IMR-90 (cell line): Measurements from ENCODE around the gene RETREG1. TPM values are rescaled to one million over a fixed set of nuclear protein-coding genes. Genes with fewer than 3 reads are reported as not detected.

Experiments
- ATAC-seq: fragments of 200-7000 bp; cut with Tn5 transposase; 2 replicates; pipeline ENCODE4 v1.9.1; 2020; ENCODE audit warnings: low read depth, mild to moderate bottlenecking, moderate library complexity
- BruUV-seq: library from RNA; stranded (reverse); fragments of 400-500 nt; replicated peaks from 2 replicates; lab custom pipeline; 2021; lab: Mats Ljungman, UMichigan
- CTCF ChIA-PET: fragments of 300-600 bp; formaldehyde crosslinking; extraction: SDS; loops from one replicate; lab custom pipeline; 2021; ENCODE audit warnings: antibody characterized with exemption; lab: Yijun Ruan, JAX
- POLR2A ChIA-PET: fragments of 300-600 bp; sonication (Branson Sonifier 250); formaldehyde crosslinking; loops from one replicate; lab custom pipeline; 2022; ENCODE audit warnings: antibody characterized with exemption; ENCODE audit not compliant: unreplicated experiment; lab: Charles Lee
- DNase-seq: peaks from one replicate; pipeline ENCODE4 v3.0.0; 2013
- H2AFZ ChIP-seq: replicated peaks from 2 replicates; pipeline ENCODE3; 2013; ENCODE audit warnings: low read length, mild to moderate bottlenecking; ENCODE audit not compliant: poor library complexity
- H2AK5ac ChIP-seq: 2 replicates; pipeline ENCODE4 v1.6.1; 2013; ENCODE audit warnings: low read depth, low read length, inconsistent platforms
- H2AK9ac ChIP-seq: replicated peaks from 2 replicates; pipeline ENCODE3; 2013; ENCODE audit warnings: mild to moderate bottlenecking, low read depth, low read length, moderate library complexity; ENCODE audit not compliant: poor library complexity
- H2BK120ac ChIP-seq: 2 replicates; pipeline ENCODE4 v1.6.1; 2013; ENCODE audit warnings: low read depth, low read length, inconsistent platforms
- H2BK15ac ChIP-seq: 3 replicates; pipeline ENCODE4 v1.6.1; 2013; ENCODE audit warnings: low read depth, low read length, inconsistent platforms
- H2BK20ac ChIP-seq: 2 replicates; pipeline ENCODE4 v1.6.1; 2013; ENCODE audit warnings: low read depth, mild to moderate bottlenecking, inconsistent platforms, low read length, moderate library complexity
- H2BK5ac ChIP-seq: 2 replicates; pipeline ENCODE4 v1.6.1; 2013; ENCODE audit warnings: mild to moderate bottlenecking, low read depth, low read length, inconsistent platforms; ENCODE audit not compliant: poor library complexity, severe bottlenecking
- H3K14ac ChIP-seq: replicated peaks from 2 replicates; pipeline ENCODE4 v1.6.1; 2013; ENCODE audit warnings: low read depth, low read length, inconsistent platforms
- H3K18ac ChIP-seq: 2 replicates; pipeline ENCODE4 v1.6.1; 2013; ENCODE audit warnings: low read depth, low read length, control low read depth
- H3K23ac ChIP-seq: 2 replicates; pipeline ENCODE4 v1.6.1; 2013; ENCODE audit warnings: low read depth, low read length, inconsistent platforms
- H3K27ac ChIP-seq: 2 replicates; pipeline ENCODE4 v1.5.1; 2013; ENCODE audit warnings: mild to moderate bottlenecking, control low read depth, low read length; ENCODE audit not compliant: insufficient read depth
- H3K27me3 ChIP-seq: 2 replicates; pipeline ENCODE4 v1.6.1; 2013; ENCODE audit warnings: low read length; ENCODE audit not compliant: control insufficient read depth, insufficient read depth
- H3K36me3 ChIP-seq: 2 replicates; pipeline ENCODE4 v1.6.1; 2013; ENCODE audit warnings: low read length, mixed read lengths; ENCODE audit not compliant: control insufficient read depth, insufficient read depth
- H3K4ac ChIP-seq: 2 replicates; pipeline ENCODE4 v1.6.1; 2013; ENCODE audit warnings: low read depth, low read length, inconsistent platforms
- H3K4me1 ChIP-seq: 2 replicates; pipeline ENCODE4 v1.6.1; 2013; ENCODE audit warnings: low read length, mixed read lengths; ENCODE audit not compliant: control insufficient read depth, insufficient read depth
- H3K4me2 ChIP-seq: 2 replicates; pipeline ENCODE4 v1.6.1; 2013; ENCODE audit warnings: low read depth, mild to moderate bottlenecking, control low read depth, low read length, moderate library complexity
- H3K4me3 ChIP-seq: 2 replicates; pipeline ENCODE4 v1.5.1; 2013; ENCODE audit warnings: low read depth, mild to moderate bottlenecking, control low read depth, low read length, moderate library complexity; ENCODE audit not compliant: insufficient read depth
- H3K56ac ChIP-seq: 2 replicates; pipeline ENCODE4 v1.6.1; 2013; ENCODE audit warnings: low read length, inconsistent platforms; ENCODE audit not compliant: insufficient read depth; ENCODE audit errors: extremely low read depth
- H3K79me1 ChIP-seq, 2 experiments: 2 replicates each; pipeline ENCODE4 v1.6.1; 2013; ENCODE audit warnings: low read length in 2 of 2, inconsistent platforms in 1 of 2, low read depth in 1 of 2
- H3K9ac ChIP-seq: 2 replicates; pipeline ENCODE4 v1.6.1; 2013; ENCODE audit warnings: low read depth, low read length, control low read depth
- H3K9me1 ChIP-seq: 2 replicates; pipeline ENCODE4 v1.6.1; 2013; ENCODE audit warnings: low read length, inconsistent platforms; ENCODE audit not compliant: insufficient read depth
- H3K9me3 ChIP-seq: 2 replicates; pipeline ENCODE4 v1.6.1; 2013; ENCODE audit warnings: low read length; ENCODE audit not compliant: control insufficient read depth, insufficient read depth
- H4K20me1 ChIP-seq: 2 replicates; pipeline ENCODE4 v1.6.1; 2013; ENCODE audit warnings: low read length, inconsistent platforms; ENCODE audit not compliant: insufficient read depth
- H4K5ac ChIP-seq: 2 replicates; pipeline ENCODE4 v1.6.1; 2013; ENCODE audit warnings: mild to moderate bottlenecking, low read depth, low read length, control low read depth
- H4K8ac ChIP-seq, 2 experiments: 2 replicates each; pipeline ENCODE4 v1.6.1; 2013; ENCODE audit warnings: low read depth in 2 of 2, low read length in 2 of 2, control low read depth in 1 of 2, inconsistent platforms in 1 of 2
- H4K91ac ChIP-seq: 2 replicates; pipeline ENCODE4 v1.6.1; 2013; ENCODE audit warnings: low read depth, low read length, inconsistent platforms; ENCODE audit not compliant: insufficient read depth
- BHLHE40 ChIP-seq: fragments of 150-350 bp; IDR thresholded peaks from 2 replicates; pipeline ENCODE4 v1.6.1; 2016; ENCODE audit warnings: mild to moderate bottlenecking, low read depth, low read length
- CEBPB ChIP-seq: IDR thresholded peaks from 2 replicates; pipeline ENCODE4 v1.6.1; 2012; ENCODE audit warnings: low read depth, low read length, improper control_type of control experiment
- CHD1 ChIP-seq: IDR thresholded peaks from 2 replicates; pipeline ENCODE4 v1.6.1; 2012; ENCODE audit warnings: low read depth, low read length, improper control_type of control experiment
- CTCF ChIP-seq: conservative IDR thresholded peaks from 2 replicates; pipeline ENCODE4 v1.5.1; 2012; ENCODE audit warnings: mild to moderate bottlenecking, low read depth, low read length, improper control_type of control experiment
- ELK1 ChIP-seq: fragments of 150-350 bp; IDR thresholded peaks from 2 replicates; pipeline ENCODE4 v1.6.1; 2016; ENCODE audit warnings: low read depth, mild to moderate bottlenecking, low read length, moderate library complexity, borderline replicate concordance
- FOS ChIP-seq: fragments of 150-350 bp; IDR thresholded peaks from 2 replicates; pipeline ENCODE4 v1.6.1; 2016; ENCODE audit warnings: low read depth, low read length
- MAFK ChIP-seq: IDR thresholded peaks from 2 replicates; pipeline ENCODE4 v1.6.1; 2012; ENCODE audit warnings: low read depth, low read length, improper control_type of control experiment
- MAZ ChIP-seq: IDR thresholded peaks from 2 replicates; pipeline ENCODE4 v1.6.1; 2012; ENCODE audit warnings: low read depth, mild to moderate bottlenecking, low read length, improper control_type of control experiment, moderate library complexity, borderline replicate concordance
- POLR2A ChIP-seq: IDR thresholded peaks from 2 replicates; pipeline ENCODE4 v1.6.1; 2012; ENCODE audit warnings: mild to moderate bottlenecking, low read depth, low read length
- RFX5 ChIP-seq: IDR thresholded peaks from 2 replicates; pipeline ENCODE4 v1.8.0; 2012; ENCODE audit warnings: low read depth, mild to moderate bottlenecking, low read length, moderate library complexity
- SMC3 ChIP-seq: fragments of 150-350 bp; IDR thresholded peaks from 2 replicates; pipeline ENCODE4 v1.6.1; 2016; ENCODE audit warnings: low read depth, mild to moderate bottlenecking, antibody characterized with exemption, low read length, moderate library complexity
- USF2 ChIP-seq: fragments of 150-350 bp; IDR thresholded peaks from 2 replicates; pipeline ENCODE4 v1.6.1; 2017; ENCODE audit warnings: mild to moderate bottlenecking, antibody characterized with exemption, low read length, low read depth
- WGBS, 2 experiments: methylation state at CpG; one replicate each; pipeline versions ENCODE4 v1.1.5 to v1.1.7; 2013; ENCODE audit warnings: missing lambda C conversion rate in 2 of 2; ENCODE audit not compliant: insufficient read length in 1 of 2; ENCODE audit errors: extremely low coverage in 2 of 2; 5-methylcytosine and 5-hydroxymethylcytosine counted together
- dilution Hi-C: fragments of 300-500 bp; cut with HindIII; formaldehyde crosslinking; loops from one replicate; pipeline ENCODE4 v1.14.3; 2018; ENCODE audit warnings: low sequenced_read_pairs; ENCODE audit not compliant: unreplicated experiment
- in situ Hi-C: fragments of 300-500 bp; cut with MboI; formaldehyde crosslinking; loops from 3 replicates; pipeline ENCODE4 v1.14.3; 2019; ENCODE audit warnings: low sequenced_read_pairs, inconsistent platforms, mixed read lengths
- intact Hi-C: fragments of 100-400 bp; cut with micrococcal nuclease; formaldehyde crosslinking; loops from 2 replicates; pipeline ENCODE4 v1.10.0; 2022
- polyA plus RNA-seq, 3 experiments: library from polyadenylated mRNA; depleted of rRNA; stranded (reverse); fragments of >200 nt; gene quantifications; 2 replicates each; pipeline ENCODE4 v1.2.3, GENCODE V29; 2012; ENCODE audit warnings: low replicate concordance in 1 of 3
- total RNA-seq: library from RNA; depleted of rRNA; stranded (reverse); fragments of >200 nt; gene quantifications from 2 replicates; pipeline ENCODE4 v1.2.3, GENCODE V29; 2012

Gene RETREG1
- total and polyA plus RNA-seq, 2 of the 4 experiments (the other 2 are of a cell fraction) = not detected

- H3K9ac ChIP-seq = no peak overlapping the region
- H3K4me3 ChIP-seq = no peak overlapping the region
- no peaks in the 10 kb centered on the region for H3K36me3 ChIP-seq
- H2BK120ac ChIP-seq = no peak overlapping the region
- no peak overlapping the region for H3K23ac ChIP-seq
- H4K91ac ChIP-seq = no peak overlapping the region
- H2BK20ac ChIP-seq = no peak overlapping the region
- H3K79me1 ChIP-seq = no peaks in the 10 kb centered on the region
- dilution Hi-C loops (no loop called here), in situ Hi-C loops (no loop called here), intact Hi-C loops (no loop called here)
- H3K9me1 ChIP-seq = no peaks in the 10 kb centered on the region
- H3K27ac ChIP-seq = no peak overlapping the region
- no peak overlapping the region for H4K5ac ChIP-seq
- H3K27me3 ChIP-seq = peaks cover 20% of the 10 kb centered on the region
- H3K4me1 ChIP-seq = no peaks in the 10 kb centered on the region
- ATAC-seq = no peak
- H2AK9ac ChIP-seq = no peak overlapping the region
- POLR2A ChIA-PET = no interaction called here
- H2AFZ ChIP-seq = no peak overlapping the region
- no peak overlapping the region for H3K14ac ChIP-seq
- no peak for DNase-seq
- H4K8ac ChIP-seq = no peak overlapping the region
- H3K9me3 ChIP-seq = no peaks in the 10 kb centered on the region
- CTCF ChIA-PET = interaction anchor here (0.7 kb wide), 1 partner anchor 115 kb away, joined by 4 read pairs; no protein-coding TSS in a partner anchor
- BruUV-seq = no TSS peak
- H3K18ac ChIP-seq = no peak overlapping the region
- TF ChIP-seq MAFK (no peak), USF2 (no peak), BHLHE40 (no peak), MAZ (no peak), SMC3 (no peak), POLR2A (no peak), CTCF (no peak), FOS (no peak), ELK1 (no peak), CEBPB (no peak), CHD1 (no peak), RFX5 (no peak)
- H3K4ac ChIP-seq = no peak overlapping the region
- no peak overlapping the region for H2BK15ac ChIP-seq
- no peak overlapping the region for H3K4me2 ChIP-seq
- H4K20me1 ChIP-seq = no peaks in the 10 kb centered on the region
- H3K56ac ChIP-seq = no peak overlapping the region
- WGBS, 2 experiments = no CpG with 5 or more reads among the region's 3 CpGs
- no peak overlapping the region for H2AK5ac ChIP-seq
- no peak overlapping the region for H2BK5ac ChIP-seq
Observed at GRCh38 chr5:16593628-16594027, 23.2 kb downstream of the RETREG1 start.
